RWPE2 (cell line): ENCODE data around the gene RTL9.

Experiments
- ATAC-seq: fragments of 200-7000 bp; cut with Tn5 transposase; 3 replicates; pipeline ENCODE4 v1.9.1; 2021; ENCODE audit warnings: low read depth
- DNase-seq: peaks from one replicate; pipeline ENCODE4 v3.0.0-alpha.2; 2020; ENCODE audit warnings: low spot score
- H3K27ac ChIP-seq: fragments of 450-650 bp; 2 replicates; pipeline ENCODE4 v1.5.1; 2017; ENCODE audit warnings: mild to moderate bottlenecking; ENCODE audit not compliant: poor library complexity, severe bottlenecking
- H3K27me3 ChIP-seq: fragments of 250-450 bp; sonication (Bioruptor Pico); 2 replicates; pipeline ENCODE4 v1.5.1; 2021; ENCODE audit warnings: mild to moderate bottlenecking, moderate library complexity; ENCODE audit not compliant: insufficient read depth, poor library complexity, severe bottlenecking
- H3K36me3 ChIP-seq: fragments of 250-450 bp; sonication (Bioruptor Pico); 2 replicates; pipeline ENCODE4 v1.5.1; 2020; ENCODE audit warnings: low read depth, mild to moderate bottlenecking, moderate library complexity
- H3K4me1 ChIP-seq: fragments of 250-450 bp; sonication (Bioruptor Pico); 2 replicates; pipeline ENCODE4 v1.5.1; 2021; ENCODE audit warnings: mild to moderate bottlenecking, moderate library complexity; ENCODE audit not compliant: insufficient read depth, poor library complexity, severe bottlenecking
- H3K4me3 ChIP-seq: fragments of 250-450 bp; sonication (Bioruptor Pico); 2 replicates; pipeline ENCODE4 v1.5.1; 2021; ENCODE audit warnings: mild to moderate bottlenecking, moderate library complexity; ENCODE audit not compliant: severe bottlenecking
- H3K9me3 ChIP-seq: fragments of 250-450 bp; sonication (Bioruptor Pico); 2 replicates; pipeline ENCODE4 v1.5.1; 2021; ENCODE audit warnings: mild to moderate bottlenecking, moderate library complexity; ENCODE audit not compliant: severe bottlenecking
- CTCF ChIP-seq: fragments of 450-650 bp; IDR thresholded peaks from one replicate; pipeline ENCODE4 v1.5.1; 2017; ENCODE audit warnings: mild to moderate bottlenecking, moderate library complexity; ENCODE audit not compliant: poor library complexity, severe bottlenecking

The RTL9 gene

GRCh38 chrX:110346681-110347080 lies 12.0 kb upstream of the RTL9 start:
- no peak for DNase-seq
- ATAC-seq = no peak
- no peak overlapping the region for H3K4me3 ChIP-seq

GRCh38 chrX:110359273-110359672 lies 625 bp downstream of the RTL9 start:
- TF ChIP-seq CTCF = no peak
- Histone ChIP-seq H3K27ac (no peak overlapping the region), H3K27me3 (no peaks in the 10 kb centered on the region), H3K9me3 (no peaks in the 10 kb centered on the region), H3K4me3 (no peak overlapping the region), H3K4me1 (no peaks in the 10 kb centered on the region), H3K36me3 (no peaks in the 10 kb centered on the region)
- DNase-seq (no peak), ATAC-seq (no peak)

More at GRCh38 chrX:110346681-110347080, 12.0 kb upstream of the RTL9 start:
- Histone ChIP-seq H3K36me3 (no peaks in the 10 kb centered on the region), H3K27ac (no peak overlapping the region), H3K9me3 (no peaks in the 10 kb centered on the region), H3K4me1 (peaks cover under 1% of the 10 kb centered on the region), H3K27me3 (no peaks in the 10 kb centered on the region)
- TF ChIP-seq CTCF = no peak

- Histone ChIP-seq H3K27me3 (no peaks in the 10 kb centered on the region), H3K4me3 (no peak overlapping the region), H3K36me3 (no peaks in the 10 kb centered on the region), H3K27ac (no peak overlapping the region), H3K4me1 (no peaks in the 10 kb centered on the region), H3K9me3 (no peaks in the 10 kb centered on the region)
- DNase-seq = no peak
- ATAC-seq = no peak
- TF ChIP-seq CTCF = no peak
These were observed 4.6 kb downstream of the RTL9 start for GRCh38 chrX:110363244-110363643.

- Histone ChIP-seq H3K27ac (no peak overlapping the region), H3K4me3 (no peak overlapping the region), H3K9me3 (no peaks in the 10 kb centered on the region), H3K4me1 (no peaks in the 10 kb centered on the region), H3K36me3 (no peaks in the 10 kb centered on the region), H3K27me3 (no peaks in the 10 kb centered on the region)
- DNase-seq (no peak), ATAC-seq (no peak)
- no peak for TF ChIP-seq CTCF
These were observed 14.7 kb downstream of the RTL9 start for GRCh38 chrX:110373310-110373709.

- Histone ChIP-seq H3K27me3 (no peaks in the 10 kb centered on the region), H3K9me3 (no peaks in the 10 kb centered on the region), H3K27ac (no peak overlapping the region), H3K36me3 (no peaks in the 10 kb centered on the region), H3K4me3 (no peak overlapping the region), H3K4me1 (no peaks in the 10 kb centered on the region)
- no peak for ATAC-seq
- no peak for DNase-seq
- no peak for TF ChIP-seq CTCF
These were observed 15.9 kb downstream of the RTL9 start for GRCh38 chrX:110374559-110374958.
